Measurements from ENCODE around the gene EML1. TPM values are rescaled to one million over a fixed set of nuclear protein-coding genes. Genes with fewer than 3 reads are reported as not detected.

EML1 gene
- total and polyA plus RNA-seq, 3 experiments from 2014 or later = 1.3 to 1.7 TPM; not detected in 1

DNA sequence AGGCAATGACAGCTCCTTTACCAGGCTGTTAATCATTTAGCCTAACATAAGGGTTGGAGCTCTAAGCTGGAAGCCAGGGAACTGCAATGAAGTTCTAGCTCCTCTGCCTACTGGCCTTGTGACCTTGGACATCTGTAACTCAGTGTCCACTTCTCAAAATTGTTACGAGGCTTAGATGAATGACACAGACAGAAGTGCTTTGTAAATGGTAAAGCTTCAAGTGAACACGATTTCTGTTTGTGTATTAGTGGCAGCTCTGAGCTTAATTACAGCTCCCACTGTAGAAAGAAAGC, 122.8 kb downstream of the EML1 start:
- H3K4me3 ChIP-seq (ENCODE audit: low read length) = no peak overlapping the region
- Mint-ChIP-seq H3K27ac (no peak overlapping the region), H3K36me3 (no peaks in the 10 kb centered on the region), H3K9me3 (no peaks in the 10 kb centered on the region), H3K4me1 (no peaks in the 10 kb centered on the region), H3K4me3 (no peak overlapping the region), H3K27me3 (peaks cover 5 to 11% of the 10 kb centered on the region in 2 donors)
- DNase-seq = no peak
- ChIA-PET CTCF (no interaction called here), POLR2A (no interaction called here)
- peaks cover 7% of the 10 kb centered on the region for H3K27me3 ChIP-seq (ENCODE audit: insufficient read depth, low read length, poor library complexity, severe bottlenecking)
- no peaks in the 10 kb centered on the region for H3K36me3 ChIP-seq (ENCODE audit: insufficient read depth, low read length)
- H3K9me3 ChIP-seq (ENCODE audit: low read length) = no peaks in the 10 kb centered on the region
- no peaks in the 10 kb centered on the region for H3K4me1 ChIP-seq (ENCODE audit: insufficient read depth, low read length)
- no peak overlapping the region for H3K27ac ChIP-seq (ENCODE audit: low read depth, low read length)

GRCh38 chr14:99918781-99919180, 125.6 kb downstream of the EML1 start:
- H3K4me1 ChIP-seq (ENCODE audit: insufficient read depth, low read length) = no peaks in the 10 kb centered on the region
- H3K4me3 ChIP-seq (ENCODE audit: low read length) = no peak overlapping the region
- no peak for DNase-seq
- peaks cover 4 to 6% of the 10 kb centered on the region in 2 donors for H3K27me3 Mint-ChIP-seq
- no peaks in the 10 kb centered on the region for H3K36me3 Mint-ChIP-seq
- POLR2A ChIA-PET = no interaction called here
- no peaks in the 10 kb centered on the region for H3K9me3 Mint-ChIP-seq
- H3K36me3 ChIP-seq (ENCODE audit: insufficient read depth, low read length) = no peaks in the 10 kb centered on the region
- H3K9me3 ChIP-seq (ENCODE audit: low read length) = no peaks in the 10 kb centered on the region
- H3K27ac Mint-ChIP-seq = no peak overlapping the region
- CTCF ChIA-PET = no interaction called here
- no peaks in the 10 kb centered on the region for H3K4me1 Mint-ChIP-seq
- no peaks in the 10 kb centered on the region for H3K27me3 ChIP-seq (ENCODE audit: insufficient read depth, low read length, poor library complexity, severe bottlenecking)
- no peak overlapping the region for H3K27ac ChIP-seq (ENCODE audit: low read depth, low read length)
- H3K4me3 Mint-ChIP-seq = no peak overlapping the region

GRCh38 chr14:99921425-99921824, 128.2 kb downstream of the EML1 start:
- H3K36me3 ChIP-seq (ENCODE audit: insufficient read depth, low read length) = no peaks in the 10 kb centered on the region
- Mint-ChIP-seq H3K4me1 (no peaks in the 10 kb centered on the region), H3K27ac (no peak overlapping the region), H3K9me3 (no peaks in the 10 kb centered on the region), H3K36me3 (peaks cover 0 to 6% (median 0%) of the 10 kb centered on the region in 3 donors), H3K27me3 (peaks cover 11% of the 10 kb centered on the region in 2 donors), H3K4me3 (no peak overlapping the region)
- no peak overlapping the region for H3K4me3 ChIP-seq (ENCODE audit: low read length)
- H3K4me1 ChIP-seq (ENCODE audit: insufficient read depth, low read length) = no peaks in the 10 kb centered on the region
- no peaks in the 10 kb centered on the region for H3K27me3 ChIP-seq (ENCODE audit: insufficient read depth, low read length, poor library complexity, severe bottlenecking)
- ChIA-PET POLR2A (no interaction called here), CTCF (no interaction called here)
- DNase-seq = no peak
- no peaks in the 10 kb centered on the region for H3K9me3 ChIP-seq (ENCODE audit: low read length)
- H3K27ac ChIP-seq (ENCODE audit: low read depth, low read length) = no peak overlapping the region

- no peaks in the 10 kb centered on the region for H3K4me1 Mint-ChIP-seq
- Histone ChIP-seq H3K27ac (ENCODE audit: low read depth, low read length) (no peak overlapping the region), H3K9me3 (ENCODE audit: low read length) (no peaks in the 10 kb centered on the region), H3K4me1 (ENCODE audit: insufficient read depth, low read length) (no peaks in the 10 kb centered on the region), H3K27me3 (ENCODE audit: insufficient read depth, low read length, poor library complexity, severe bottlenecking) (no peaks in the 10 kb centered on the region), H3K36me3 (ENCODE audit: insufficient read depth, low read length) (no peaks in the 10 kb centered on the region), H3K4me3 (ENCODE audit: low read length) (no peak overlapping the region)
- ChIA-PET CTCF (no interaction called here), POLR2A (no interaction called here)
- H3K27ac Mint-ChIP-seq = no peak overlapping the region
- peaks cover 0 to 6% (median 0%) of the 10 kb centered on the region in 3 donors for H3K36me3 Mint-ChIP-seq
- H3K27me3 Mint-ChIP-seq = peaks cover 11 to 12% of the 10 kb centered on the region in 2 donors
- DNase-seq = no peak
- no peaks in the 10 kb centered on the region for H3K9me3 Mint-ChIP-seq
- no peak overlapping the region for H3K4me3 Mint-ChIP-seq
Measured at GRCh38 chr14:99924379-99924778, 131.2 kb downstream of the EML1 start.

GRCh38 chr14:99925471-99925870, 132.3 kb downstream of the EML1 start:
- Mint-ChIP-seq H3K27ac (peak overlapping the region in 1 of 8 donors; percentile 11), H3K4me3 (no peak overlapping the region), H3K4me1 (no peaks in the 10 kb centered on the region), H3K9me3 (no peaks in the 10 kb centered on the region), H3K27me3 (peaks cover 11 to 12% of the 10 kb centered on the region in 2 donors), H3K36me3 (peaks cover 0 to 6% (median 0%) of the 10 kb centered on the region in 3 donors)
- no peak overlapping the region for H3K27ac ChIP-seq (ENCODE audit: low read depth, low read length)
- H3K4me1 ChIP-seq (ENCODE audit: insufficient read depth, low read length) = no peaks in the 10 kb centered on the region
- no peaks in the 10 kb centered on the region for H3K36me3 ChIP-seq (ENCODE audit: insufficient read depth, low read length)
- POLR2A ChIA-PET = no interaction called here
- H3K27me3 ChIP-seq (ENCODE audit: insufficient read depth, low read length, poor library complexity, severe bottlenecking) = no peaks in the 10 kb centered on the region
- DNase-seq = no peak
- H3K9me3 ChIP-seq (ENCODE audit: low read length) = no peaks in the 10 kb centered on the region
- CTCF ChIA-PET = no interaction called here
- H3K4me3 ChIP-seq (ENCODE audit: low read length) = no peak overlapping the region

GRCh38 chr14:99928963-99929362, 135.8 kb downstream of the EML1 start:
- H3K27me3 Mint-ChIP-seq = peaks cover 8 to 19% of the 10 kb centered on the region in 2 donors
- H3K4me3 Mint-ChIP-seq = peak overlapping the region in 1 of 7 donors; percentile 19
- Histone ChIP-seq H3K4me1 (ENCODE audit: insufficient read depth, low read length) (no peaks in the 10 kb centered on the region), H3K9me3 (ENCODE audit: low read length) (no peaks in the 10 kb centered on the region), H3K27me3 (ENCODE audit: insufficient read depth, low read length, poor library complexity, severe bottlenecking) (peaks cover 3% of the 10 kb centered on the region), H3K4me3 (ENCODE audit: low read length) (no peak overlapping the region), H3K27ac (ENCODE audit: low read depth, low read length) (no peak overlapping the region), H3K36me3 (ENCODE audit: insufficient read depth, low read length) (no peaks in the 10 kb centered on the region)
- peaks cover 0 to 6% (median 0%) of the 10 kb centered on the region in 3 donors for H3K36me3 Mint-ChIP-seq
- POLR2A ChIA-PET = interaction anchor here (0.6 kb wide), 1 partner anchor 193 kb away, joined by 12 read pairs; no protein-coding TSS in a partner anchor
- no peaks in the 10 kb centered on the region for H3K9me3 Mint-ChIP-seq
- H3K27ac Mint-ChIP-seq = no peak overlapping the region
- CTCF ChIA-PET = no interaction called here
- no peak for DNase-seq
- H3K4me1 Mint-ChIP-seq = no peaks in the 10 kb centered on the region

DNA sequence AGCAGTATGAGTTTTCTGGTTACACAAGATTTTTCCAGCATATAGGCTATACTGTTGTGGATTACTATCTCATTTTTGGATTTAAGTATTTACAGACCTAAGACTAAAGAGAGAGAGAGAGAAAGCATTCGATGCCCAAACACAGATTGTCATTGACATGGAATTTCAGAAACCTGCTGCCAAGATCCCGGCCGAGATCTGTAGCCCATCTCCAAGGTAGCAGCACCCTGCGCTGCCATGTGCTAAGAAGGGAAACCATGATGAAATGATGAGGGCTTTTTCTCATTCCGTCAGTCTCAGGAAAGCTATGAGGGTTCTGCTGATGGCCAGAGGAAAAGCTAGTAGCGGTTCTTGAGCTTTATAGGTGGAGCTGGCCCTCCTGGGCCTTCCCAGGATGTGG, 136.4 kb downstream of the EML1 start:
- Mint-ChIP-seq H3K27ac (no peak overlapping the region), H3K4me1 (no peaks in the 10 kb centered on the region), H3K27me3 (peaks cover 9 to 22% of the 10 kb centered on the region in 2 donors), H3K36me3 (peaks cover 0 to 6% (median 0%) of the 10 kb centered on the region in 3 donors), H3K9me3 (no peaks in the 10 kb centered on the region), H3K4me3 (no peak overlapping the region)
- no peak for DNase-seq
- CTCF ChIA-PET = no interaction called here
- Histone ChIP-seq H3K27me3 (ENCODE audit: insufficient read depth, low read length, poor library complexity, severe bottlenecking) (peaks cover 3% of the 10 kb centered on the region), H3K9me3 (ENCODE audit: low read length) (no peaks in the 10 kb centered on the region), H3K36me3 (ENCODE audit: insufficient read depth, low read length) (no peaks in the 10 kb centered on the region), H3K4me3 (ENCODE audit: low read length) (no peak overlapping the region), H3K4me1 (ENCODE audit: insufficient read depth, low read length) (no peaks in the 10 kb centered on the region), H3K27ac (ENCODE audit: low read depth, low read length) (no peak overlapping the region)
- POLR2A ChIA-PET = interaction anchor here (0.6 kb wide), 1 partner anchor 194 kb away, joined by 12 read pairs; no protein-coding TSS in a partner anchor

- Histone ChIP-seq H3K9me3 (ENCODE audit: low read length) (no peaks in the 10 kb centered on the region), H3K4me1 (ENCODE audit: insufficient read depth, low read length) (no peaks in the 10 kb centered on the region), H3K36me3 (ENCODE audit: insufficient read depth, low read length) (no peaks in the 10 kb centered on the region), H3K27ac (ENCODE audit: low read depth, low read length) (no peak overlapping the region), H3K4me3 (ENCODE audit: low read length) (no peak overlapping the region), H3K27me3 (ENCODE audit: insufficient read depth, low read length, poor library complexity, severe bottlenecking) (peaks cover 3% of the 10 kb centered on the region)
- Mint-ChIP-seq H3K36me3 (peaks cover 0 to 4% (median 0%) of the 10 kb centered on the region in 3 donors), H3K9me3 (no peaks in the 10 kb centered on the region), H3K4me1 (no peaks in the 10 kb centered on the region), H3K27me3 (peaks cover 5 to 18% of the 10 kb centered on the region in 2 donors), H3K4me3 (no peak overlapping the region), H3K27ac (peak overlapping the region in 1 of 8 donors; percentile 62)
- CTCF ChIA-PET = interaction anchor here (1.5 kb wide), 1 partner anchor 16 kb away, joined by 4 read pairs; no protein-coding TSS in a partner anchor
- POLR2A ChIA-PET = no interaction called here
- no peak for DNase-seq
Measured at GRCh38 chr14:99930420-99931274, 137.4 kb downstream of the EML1 start.
